GM12878 (cell line): ENCODE data around the gene CDH20. TPM values are rescaled to one million over a fixed set of nuclear protein-coding genes. Genes with fewer than 3 reads are reported as not detected.

Source experiments
- ATAC-seq: fragments of 200-7000 bp; cut with Tn5 transposase; 3 replicates; pipeline ENCODE4 v1.9.1; 2020; ENCODE audit warnings: mild to moderate bottlenecking, moderate library complexity
- BruUV-seq: library from RNA; stranded (reverse); fragments of 400-500 nt; replicated peaks from 2 replicates; lab custom pipeline; 2021; lab: Mats Ljungman, UMichigan
- CTCF ChIA-PET: fragments of 300-600 bp; sonication (Branson Sonifier 250); formaldehyde crosslinking; extraction: SDS; loops from one replicate; lab custom pipeline; 2021; ENCODE audit warnings: inconsistent platforms; lab: Yijun Ruan, JAX
- POLR2A ChIA-PET: fragments of 350-600 bp; formaldehyde crosslinking; extraction: SDS; loops from one replicate; lab custom pipeline; 2021; ENCODE audit warnings: inconsistent platforms; lab: Charles Lee
- RAD21 ChIA-PET: fragments of 300-600 bp; sonication (Branson Sonifier 250); formaldehyde crosslinking; loops from one replicate; lab custom pipeline; 2023; ENCODE audit warnings: antibody characterized with exemption; ENCODE audit not compliant: unreplicated experiment; lab: Charles Lee
- SMC1A ChIA-PET: fragments of 300-600 bp; sonication (Branson Sonifier 250); formaldehyde crosslinking; loops from one replicate; lab custom pipeline; 2023; ENCODE audit not compliant: unreplicated experiment, uncharacterized antibody; lab: Charles Lee
- DNase-seq: peaks from one replicate; pipeline ENCODE4 v3.0.0-alpha.2; 2011; ENCODE audit warnings: low read depth, low spot score
- FAIRE-seq: peaks from 3 replicates; lab custom pipeline; 2011; peaks lifted over from hg19 to GRCh38; lab: Jason Lieb, UNC
- H2AFZ ChIP-seq: 2 replicates; pipeline ENCODE4 v1.6.0; 2011; ENCODE audit warnings: low read depth, low read length, control low read depth; ENCODE audit not compliant: control insufficient read depth
- H3K27ac ChIP-seq: 2 replicates; pipeline ENCODE4 v1.5.1; 2011; ENCODE audit warnings: control low read depth; ENCODE audit not compliant: control insufficient read depth, insufficient read depth
- H3K27me3 ChIP-seq, 2 experiments: replicated peaks in 1 of 2; 2 replicates each; pipeline versions ENCODE4 v1.6.0 to v1.6.1; 2011; ENCODE audit warnings: low read length in 1 of 2; ENCODE audit not compliant: control insufficient read depth in 2 of 2, insufficient read depth in 2 of 2
- H3K36me3 ChIP-seq, 2 experiments: 2 replicates each; pipeline ENCODE4 v1.5.1; 2011; ENCODE audit warnings: low read length in 1 of 2; ENCODE audit not compliant: control insufficient read depth in 2 of 2, insufficient read depth in 2 of 2
- H3K4me1 ChIP-seq: 2 replicates; pipeline ENCODE4 v1.6.1; 2011; ENCODE audit warnings: mild to moderate bottlenecking, low read length, moderate library complexity, mixed read lengths; ENCODE audit not compliant: control insufficient read depth, insufficient read depth
- H3K4me2 ChIP-seq: 2 replicates; pipeline ENCODE4 v1.6.0; 2011; ENCODE audit warnings: control low read depth; ENCODE audit not compliant: control insufficient read depth, insufficient read depth
- H3K4me3 ChIP-seq: fragments of 200-600 bp; sonication (generic); 2 replicates; pipeline ENCODE4 v1.5.1; 2016
- H3K79me2 ChIP-seq: 2 replicates; pipeline ENCODE4 v1.6.0; 2011; ENCODE audit warnings: low read length; ENCODE audit not compliant: control insufficient read depth, insufficient read depth
- H3K9ac ChIP-seq: 2 replicates; pipeline ENCODE4 v1.8.0; 2011; ENCODE audit warnings: low read length, control low read depth, mixed read lengths; ENCODE audit not compliant: control insufficient read depth, insufficient read depth
- H3K9me3 ChIP-seq: replicated peaks from 3 replicates; pipeline ENCODE4 v1.5.1; 2011; ENCODE audit warnings: mild to moderate bottlenecking, low read length; ENCODE audit not compliant: control insufficient read depth, insufficient read depth
- H4K20me1 ChIP-seq: 2 replicates; pipeline ENCODE4 v1.6.0; 2011; ENCODE audit not compliant: control insufficient read depth, insufficient read depth
- ATF2 ChIP-seq: IDR thresholded peaks from 2 replicates; pipeline ENCODE4 v1.6.1; 2012; ENCODE audit warnings: low read length, inconsistent platforms
- BCL11A ChIP-seq: IDR thresholded peaks from 2 replicates; pipeline ENCODE4 v1.6.1; 2011; ENCODE audit warnings: low read depth, low read length
- CBX3 ChIP-seq: fragments of 200-600 bp; sonication (generic); IDR thresholded peaks from 2 replicates; pipeline ENCODE4 v1.6.1; 2016; ENCODE audit warnings: low read depth, borderline replicate concordance
- EP300 ChIP-seq, 2 experiments: fragments of 150-350 bp in 1 of 2; IDR thresholded peaks; 2 replicates each; pipeline ENCODE4 v1.6.1; 2011 to 2012; ENCODE audit warnings: low read depth in 2 of 2, low read length in 2 of 2, borderline replicate concordance in 1 of 2, improper control_type of control experiment in 1 of 2, inconsistent platforms in 1 of 2; ENCODE audit not compliant: control insufficient read depth in 1 of 2
- FOXM1 ChIP-seq: IDR thresholded peaks from 2 replicates; pipeline ENCODE4 v1.6.1; 2012; ENCODE audit warnings: low read depth, mild to moderate bottlenecking, inconsistent platforms, low read length, moderate library complexity
- MEF2A ChIP-seq: IDR thresholded peaks from 2 replicates; pipeline ENCODE4 v1.6.1; 2011; ENCODE audit warnings: low read depth, mild to moderate bottlenecking, low read length, moderate library complexity; ENCODE audit not compliant: insufficient read depth
- RAD51 ChIP-seq: fragments of 450-650 bp; IDR thresholded peaks from 2 replicates; pipeline ENCODE4 v1.6.1; 2016; ENCODE audit warnings: moderate library complexity, mild to moderate bottlenecking, inconsistent platforms
- SKIL ChIP-seq: fragments of 450-650 bp; IDR thresholded peaks from 2 replicates; pipeline ENCODE4 v1.6.1; 2017; ENCODE audit warnings: mild to moderate bottlenecking, low read depth, inconsistent platforms; ENCODE audit not compliant: poor library complexity, severe bottlenecking
- SRF ChIP-seq, 2 experiments: IDR thresholded peaks; 2 replicates each; pipeline ENCODE4 v1.6.1; 2011; ENCODE audit warnings: low read depth in 2 of 2, low read length in 2 of 2, mild to moderate bottlenecking in 1 of 2, moderate library complexity in 1 of 2
- USF1 ChIP-seq: IDR thresholded peaks from 2 replicates; pipeline ENCODE4 v1.6.1; 2011; ENCODE audit warnings: borderline replicate concordance, low read depth, mild to moderate bottlenecking, moderate library complexity, mixed read lengths, low read length; ENCODE audit not compliant: insufficient read depth; ENCODE audit errors: extremely low read length
- WGBS: methylation state at CpG from one replicate; pipeline ENCODE4 v1.1.6; 2016; ENCODE audit warnings: low lambda C conversion rate; ENCODE audit not compliant: insufficient replicate concordance, insufficient coverage; ENCODE audit errors: missing lambda C conversion rate; 5-methylcytosine and 5-hydroxymethylcytosine counted together
- in situ Hi-C: fragments of 300-500 bp; cut with MboI; formaldehyde crosslinking; loops from 9 replicates; pipeline ENCODE4 v1.14.3; 2018; ENCODE audit warnings: mixed read lengths
- intact Hi-C: fragments of 100-400 bp; cut with micrococcal nuclease; formaldehyde crosslinking; loops from one replicate; pipeline ENCODE4 v1.14.2; 2022; ENCODE audit not compliant: unreplicated experiment
- polyA plus RNA-seq, 11 experiments: library from polyadenylated mRNA; depleted of rRNA in 4 of 11; unstranded in 6 of 11; stranded (reverse) in 5 of 11; fragments of >200 nt; fragmentation: Nextera tagmentation in 4 of 11; fragmentation: Illumina TruSeq in 1 of 11; extraction: Ambion mirVana in 4 of 11; extraction: Trizol in 1 of 11; gene quantifications; 1 replicate in 1 of 11; 2 replicates in 10 of 11; pipeline versions ENCODE4 v1.2.1 to v1.2.3, GENCODE V29; 2011 to 2016; ENCODE audit warnings: inconsistent platforms in 2 of 11, missing spikeins in 2 of 11, low read depth in 1 of 11
- total RNA-seq, 4 experiments: library from RNA; depleted of rRNA in 3 of 4; stranded (reverse); fragments of >200 nt in 3 of 4; fragmentation: Illumina TruSeq in 1 of 4; extraction: Trizol in 1 of 4; gene quantifications; 2 replicates each; pipeline versions ENCODE4 v1.2.1 to v1.2.3, GENCODE V29; 2013 to 2021
- TF ChIP-seq, protein P1 (sequence below): IDR thresholded peaks from 2 replicates; pipeline ENCODE4 v1.6.1; 2012; ENCODE audit warnings: low read depth, low read length, improper control_type of control experiment
- TF ChIP-seq, protein P2 (sequence below): IDR thresholded peaks from 2 replicates; pipeline ENCODE4 v1.6.1; 2011; ENCODE audit warnings: mild to moderate bottlenecking, low read depth, low read length, moderate library complexity; ENCODE audit not compliant: insufficient replicate concordance

CDH20 gene
- total and polyA plus RNA-seq, 10 of the 15 experiments (the other 5 are each of a cell fraction or from before 2014, with no cell fraction given): not detected

- 29% methylated on average over 5 of the region's 5 CpGs for WGBS
- H3K4me1 ChIP-seq: no peaks in the 10 kb centered on the region
- ChIA-PET POLR2A (no interaction called here), CTCF (no interaction called here), SMC1A (no interaction called here), RAD21 (no interaction called here)
- no peak for FAIRE-seq
- DNase-seq: no peak
- H3K9ac ChIP-seq: no peak overlapping the region
- intact Hi-C loops: no loop called here
- in situ Hi-C loops: no loop called here
- no peaks in the 10 kb centered on the region for H3K9me3 ChIP-seq
- no peaks in the 10 kb centered on the region for H4K20me1 ChIP-seq
- no peak overlapping the region for H2AFZ ChIP-seq
- H3K4me2 ChIP-seq: no peak overlapping the region
- TF ChIP-seq CBX3: no peak
- TF ChIP-seq SRF (IDR thresholded peaks at IDR 0.05; ENCODE audit: low read depth in 2 of 2, low read length in 2 of 2): no peak
- no peak for TF ChIP-seq RAD51
- TF ChIP-seq BCL11A: no peak
- no peak for TF ChIP-seq ATF2
- TF ChIP-seq, protein P1, sequence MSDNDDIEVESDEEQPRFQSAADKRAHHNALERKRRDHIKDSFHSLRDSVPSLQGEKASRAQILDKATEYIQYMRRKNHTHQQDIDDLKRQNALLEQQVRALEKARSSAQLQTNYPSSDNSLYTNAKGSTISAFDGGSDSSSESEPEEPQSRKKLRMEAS: no peak
- TF ChIP-seq, protein P2, sequence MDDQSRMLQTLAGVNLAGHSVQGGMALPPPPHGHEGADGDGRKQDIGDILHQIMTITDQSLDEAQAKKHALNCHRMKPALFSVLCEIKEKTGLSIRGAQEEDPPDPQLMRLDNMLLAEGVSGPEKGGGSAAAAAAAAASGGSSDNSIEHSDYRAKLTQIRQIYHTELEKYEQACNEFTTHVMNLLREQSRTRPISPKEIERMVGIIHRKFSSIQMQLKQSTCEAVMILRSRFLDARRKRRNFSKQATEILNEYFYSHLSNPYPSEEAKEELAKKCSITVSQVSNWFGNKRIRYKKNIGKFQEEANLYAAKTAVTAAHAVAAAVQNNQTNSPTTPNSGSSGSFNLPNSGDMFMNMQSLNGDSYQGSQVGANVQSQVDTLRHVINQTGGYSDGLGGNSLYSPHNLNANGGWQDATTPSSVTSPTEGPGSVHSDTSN: no peak
- TF ChIP-seq USF1: no peak
- no peak for TF ChIP-seq EP300 (IDR thresholded peaks at IDR 0.05; ENCODE audit: borderline replicate concordance in 1 of 2, control insufficient read depth in 1 of 2, low read depth in 2 of 2, low read length in 2 of 2)
- no peak for TF ChIP-seq MEF2A
- TF ChIP-seq SKIL: no peak
- TF ChIP-seq FOXM1: no peak
- no TSS peak for BruUV-seq
- H3K27me3 ChIP-seq: no peaks in the 10 kb centered on the region
- no peak overlapping the region for H3K27ac ChIP-seq
- no peaks in the 10 kb centered on the region for H3K36me3 ChIP-seq
- ATAC-seq: no peak
- H3K79me2 ChIP-seq: no peaks in the 10 kb centered on the region
- no peak overlapping the region for H3K4me3 ChIP-seq
Measured at GRCh38 chr18:61290616-61291015, 42.6 kb upstream of the CDH20 start.
